Mucosa of descending colon (tissue), 3 donors: Measurements from ENCODE around the gene CDX1. TPM values are rescaled to one million over a fixed set of nuclear protein-coding genes. Genes with fewer than 3 reads are reported as not detected.

Source experiments
- ATAC-seq: fragments of 200-7000 bp; cut with Tn5 transposase; one replicate; pipeline ENCODE4 v1.9.1; 2020; ENCODE audit warnings: mild to moderate bottlenecking, moderate library complexity
- DNase-seq, 3 donors: peaks; one replicate each; pipeline ENCODE4 v3.0.0-alpha.2; 2020
- H3K36me3 ChIP-seq: fragments of 200-600 bp; one replicate; pipeline ENCODE4 v1.8.0; 2021; ENCODE audit warnings: low read depth, mild to moderate bottlenecking
- H3K4me1 ChIP-seq: fragments of 200-600 bp; one replicate; pipeline ENCODE4 v1.8.0; 2021; ENCODE audit warnings: low read depth, mild to moderate bottlenecking
- H3K4me3 ChIP-seq: fragments of 200-600 bp; one replicate; pipeline ENCODE4 v1.8.0; 2021; ENCODE audit warnings: mild to moderate bottlenecking
- H3K9me3 ChIP-seq: fragments of 200-600 bp; one replicate; pipeline ENCODE4 v1.8.0; 2021; ENCODE audit warnings: mild to moderate bottlenecking
- intact Hi-C, 2 donors: fragments of 100-400 bp; cut with DNase I in 1 of 2; cut with micrococcal nuclease in 1 of 2; formaldehyde crosslinking; loops; one replicate each; pipeline versions ENCODE4 v1.11.0 to v1.11.1; 2022; cut with DNase I, micrococcal nuclease
- total RNA-seq, 3 donors: library from RNA; stranded (reverse); fragmentation: NEBNext Ultra II Directional in 2 of 3; extraction: Animal tissue kit (Norgen Biotek cat#: 25700) in 2 of 3; gene quantifications; one replicate each; pipeline versions ENCODE4 v1.2.1 to v1.2.4, GENCODE V29; 2021 to 2023
- TF ChIP-seq, protein P1 (sequence below): fragments of 200-600 bp; IDR thresholded peaks from one replicate; pipeline ENCODE4 v1.8.0; 2022; ENCODE audit warnings: antibody characterized with exemption, mild to moderate bottlenecking
- donor health status: DM: no; HTN: no; CAD: no; lungs with moderate emphysema.
- donor health status: DM: no; HTN: no; CAD: no.
- donor health status: DM: no; HTN: yes; CAD: no.

Gene CDX1
- total RNA-seq, 3 donors from 2014 or later: 140 to 306 (median 302) TPM

DNA sequence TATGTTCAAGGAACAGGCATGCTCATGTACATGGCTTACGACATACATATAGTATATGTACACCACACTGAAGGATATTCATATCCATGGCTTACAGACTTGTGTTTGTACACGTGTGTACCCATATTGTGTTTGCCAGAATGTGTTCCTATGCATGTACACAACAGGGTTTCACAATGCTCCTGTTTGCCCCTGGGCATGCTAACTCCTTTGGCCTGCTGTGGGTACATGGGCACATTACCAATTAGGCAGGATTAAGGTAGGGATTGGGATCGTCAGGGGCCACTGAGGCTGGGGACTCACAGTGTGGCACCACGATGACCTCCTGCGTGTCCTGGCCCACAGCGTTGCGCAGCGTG is 37.1 kb upstream of the CDX1 start:
- Histone ChIP-seq H3K4me3 (no peak overlapping the region), H3K9me3 (no peaks in the 10 kb centered on the region), H3K36me3 (no peaks in the 10 kb centered on the region), H3K4me1 (peaks cover 13% of the 10 kb centered on the region)
- DNase-seq (no peak), ATAC-seq (no peak)
- intact Hi-C loops: loop anchor here in 1 of 2 donors (5.0 kb wide), 1 partner anchor 223 kb away; no protein-coding TSS in a partner anchor
- TF ChIP-seq, protein P1, sequence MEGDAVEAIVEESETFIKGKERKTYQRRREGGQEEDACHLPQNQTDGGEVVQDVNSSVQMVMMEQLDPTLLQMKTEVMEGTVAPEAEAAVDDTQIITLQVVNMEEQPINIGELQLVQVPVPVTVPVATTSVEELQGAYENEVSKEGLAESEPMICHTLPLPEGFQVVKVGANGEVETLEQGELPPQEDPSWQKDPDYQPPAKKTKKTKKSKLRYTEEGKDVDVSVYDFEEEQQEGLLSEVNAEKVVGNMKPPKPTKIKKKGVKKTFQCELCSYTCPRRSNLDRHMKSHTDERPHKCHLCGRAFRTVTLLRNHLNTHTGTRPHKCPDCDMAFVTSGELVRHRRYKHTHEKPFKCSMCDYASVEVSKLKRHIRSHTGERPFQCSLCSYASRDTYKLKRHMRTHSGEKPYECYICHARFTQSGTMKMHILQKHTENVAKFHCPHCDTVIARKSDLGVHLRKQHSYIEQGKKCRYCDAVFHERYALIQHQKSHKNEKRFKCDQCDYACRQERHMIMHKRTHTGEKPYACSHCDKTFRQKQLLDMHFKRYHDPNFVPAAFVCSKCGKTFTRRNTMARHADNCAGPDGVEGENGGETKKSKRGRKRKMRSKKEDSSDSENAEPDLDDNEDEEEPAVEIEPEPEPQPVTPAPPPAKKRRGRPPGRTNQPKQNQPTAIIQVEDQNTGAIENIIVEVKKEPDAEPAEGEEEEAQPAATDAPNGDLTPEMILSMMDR: no peak

DNA sequence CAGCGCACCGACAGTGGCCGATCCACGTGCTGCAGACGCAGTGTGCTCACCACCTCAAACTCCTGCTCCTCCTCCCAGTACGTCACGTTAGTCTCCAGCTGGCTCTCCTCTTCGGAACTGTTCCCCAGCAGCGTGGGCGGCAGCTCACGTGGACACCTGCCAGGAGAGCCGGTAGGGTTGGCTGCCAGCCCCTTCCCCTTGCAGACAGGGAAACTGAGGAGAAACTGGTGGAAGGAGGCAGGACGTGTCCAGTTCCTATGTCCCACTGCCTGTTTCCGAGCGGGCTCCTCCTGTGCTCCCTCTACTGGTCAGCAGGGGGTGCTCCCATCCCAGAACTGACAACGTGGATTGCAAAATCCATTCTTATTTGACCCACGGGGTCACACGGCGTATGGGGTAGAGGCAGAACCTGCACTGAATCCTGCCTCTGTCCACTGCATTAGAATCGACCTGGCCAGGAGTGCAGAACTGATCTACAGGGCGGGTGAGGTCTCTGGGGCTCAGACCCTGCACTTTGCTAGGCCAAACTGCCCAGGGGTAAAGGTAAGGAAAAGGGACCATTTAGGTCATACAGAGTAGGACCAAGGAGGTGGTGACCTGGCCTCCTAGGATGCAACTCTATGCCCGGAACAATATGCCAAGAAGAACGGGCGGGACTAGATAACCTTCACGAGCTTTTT is 36.6 kb upstream of the CDX1 start:
- TF ChIP-seq, protein P1: peak; percentile 82
- Histone ChIP-seq H3K36me3 (no peaks in the 10 kb centered on the region), H3K4me1 (peaks cover 13% of the 10 kb centered on the region), H3K4me3 (no peak overlapping the region), H3K9me3 (no peaks in the 10 kb centered on the region)
- ATAC-seq: peak; percentile 89
- intact Hi-C loops: loop anchor here (2.0 to 5.0 kb wide), 2 partner anchors 87 to 222 kb away; no protein-coding TSS in a partner anchor
- DNase-seq: peak in 2 of 3 donors; percentile 83 to 85

DNA sequence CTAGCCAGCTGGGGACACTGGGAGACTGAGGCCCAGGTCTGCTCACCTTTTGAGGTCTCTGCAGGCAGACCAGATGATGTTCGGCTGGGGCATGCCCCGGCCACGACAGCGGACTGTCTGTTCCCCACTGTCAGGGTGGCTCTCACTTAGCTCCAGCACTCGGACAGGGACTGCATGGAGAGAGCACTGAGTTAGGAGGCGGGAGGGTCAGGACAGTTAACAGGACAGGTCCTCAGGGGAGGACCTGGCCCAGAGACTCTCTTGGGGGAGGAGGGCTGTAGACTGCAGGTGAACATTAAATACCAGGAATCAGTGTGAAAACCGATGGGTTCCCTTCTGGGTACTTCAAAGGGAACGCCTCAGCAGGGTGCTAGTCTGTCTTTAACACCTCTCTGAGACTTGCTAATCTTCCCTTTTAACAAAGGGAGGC is 36.1 kb upstream of the CDX1 start:
- intact Hi-C loops: loop anchor here in 1 of 2 donors (2.0 kb wide), 1 partner anchor 86 kb away; no protein-coding TSS in a partner anchor
- DNase-seq: no peak
- TF ChIP-seq, protein P1: no peak
- no peaks in the 10 kb centered on the region for H3K36me3 ChIP-seq
- H3K4me1 ChIP-seq: peaks cover 13% of the 10 kb centered on the region
- ATAC-seq: no peak
- H3K9me3 ChIP-seq: no peaks in the 10 kb centered on the region
- H3K4me3 ChIP-seq: no peak overlapping the region

DNA sequence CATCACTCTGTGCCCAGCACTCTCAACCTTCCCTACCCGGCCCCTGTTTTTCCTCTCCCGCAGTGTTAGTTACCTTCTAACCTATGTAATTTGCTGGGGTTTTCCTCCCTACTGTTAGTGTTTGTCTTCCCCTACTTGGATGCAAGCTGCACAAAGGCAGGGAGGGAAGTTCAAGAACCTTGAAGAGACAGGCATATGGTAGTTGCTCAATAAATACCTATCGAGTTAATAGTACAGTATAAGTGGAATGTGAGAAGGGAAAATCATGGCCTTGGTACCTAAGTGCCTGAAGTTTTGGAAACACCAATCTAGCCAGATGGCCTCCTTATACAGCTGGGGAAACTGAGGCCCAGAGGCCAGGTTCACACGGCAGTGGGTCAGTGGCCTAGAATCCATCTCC is 35.1 kb upstream of the CDX1 start:
- TF ChIP-seq, protein P1: no peak
- intact Hi-C loops: loop anchor here in 1 of 2 donors (2.0 kb wide), 1 partner anchor 85 kb away; no protein-coding TSS in a partner anchor
- no peak for ATAC-seq
- H3K4me1 ChIP-seq: peaks cover 13% of the 10 kb centered on the region
- no peak for DNase-seq
- no peaks in the 10 kb centered on the region for H3K9me3 ChIP-seq
- no peak overlapping the region for H3K4me3 ChIP-seq
- H3K36me3 ChIP-seq: no peaks in the 10 kb centered on the region

DNA sequence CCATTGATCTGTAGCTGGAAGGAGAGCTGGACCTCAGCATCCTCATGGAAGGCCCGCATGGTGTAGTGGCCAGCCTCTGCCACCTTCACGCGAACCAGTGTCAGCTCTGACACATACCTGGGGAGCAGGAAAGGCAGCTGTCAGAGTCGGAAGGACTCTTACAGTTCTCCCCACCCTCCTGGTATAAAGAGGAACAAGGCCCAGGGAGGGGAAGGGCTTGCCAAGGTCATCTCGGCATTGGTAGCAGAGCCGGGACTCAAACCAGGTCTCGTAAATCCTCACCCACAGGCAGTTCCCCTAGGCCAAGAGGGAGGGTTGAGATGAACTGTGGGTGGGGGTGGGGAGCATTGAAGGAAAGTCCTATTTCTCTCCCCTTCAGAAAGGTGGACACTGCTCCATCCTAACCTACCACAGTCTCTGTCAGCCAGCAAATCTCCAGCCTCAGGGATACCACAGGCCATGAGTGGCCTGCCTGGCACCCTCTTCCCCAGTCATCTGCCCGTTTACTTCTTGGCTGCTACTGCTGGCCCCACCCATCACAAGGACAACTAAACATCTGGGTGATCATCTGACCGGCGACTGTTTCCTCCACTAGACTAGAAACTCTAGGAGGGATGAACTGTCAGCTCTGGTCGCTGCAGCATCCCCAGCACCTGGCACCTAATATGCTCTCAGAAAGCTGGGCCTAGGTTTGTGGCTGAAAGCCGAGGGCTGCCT is 34.4 kb upstream of the CDX1 start:
- peak; percentile 39 for ATAC-seq
- DNase-seq: peak in 1 of 3 donors; percentile 55
- Histone ChIP-seq H3K9me3 (no peaks in the 10 kb centered on the region), H3K36me3 (no peaks in the 10 kb centered on the region), H3K4me3 (no peak overlapping the region), H3K4me1 (peaks cover 13% of the 10 kb centered on the region)
- intact Hi-C loops: loop anchor here in 1 of 2 donors (2.0 kb wide), 1 partner anchor 85 kb away; no protein-coding TSS in a partner anchor
- TF ChIP-seq, protein P1: no peak
